ENCODE data around the gene CACNA1B. TPM values are rescaled to one million over a fixed set of nuclear protein-coding genes. Genes with fewer than 3 reads are reported as not detected.

CACNA1B gene
- total RNA-seq, 2 donors from 2014 or later: 0.19 to 0.42 TPM

- Histone ChIP-seq H3K4me3 (no peak overlapping the region), H3K4me1 (no peaks in the 10 kb centered on the region), H3K27ac (no peak overlapping the region), H3K9me3 (no peaks in the 10 kb centered on the region), H3K9ac (ENCODE audit: low read depth in 2 of 2, low read length in 2 of 2) (no peak overlapping the region), H3K36me3 (no peaks in the 10 kb centered on the region), H3K27me3 (no peaks in the 10 kb centered on the region)
- no peak for DNase-seq
- intact Hi-C loops (cut with DNase I): no loop called here
- TF ChIP-seq, protein P1, sequence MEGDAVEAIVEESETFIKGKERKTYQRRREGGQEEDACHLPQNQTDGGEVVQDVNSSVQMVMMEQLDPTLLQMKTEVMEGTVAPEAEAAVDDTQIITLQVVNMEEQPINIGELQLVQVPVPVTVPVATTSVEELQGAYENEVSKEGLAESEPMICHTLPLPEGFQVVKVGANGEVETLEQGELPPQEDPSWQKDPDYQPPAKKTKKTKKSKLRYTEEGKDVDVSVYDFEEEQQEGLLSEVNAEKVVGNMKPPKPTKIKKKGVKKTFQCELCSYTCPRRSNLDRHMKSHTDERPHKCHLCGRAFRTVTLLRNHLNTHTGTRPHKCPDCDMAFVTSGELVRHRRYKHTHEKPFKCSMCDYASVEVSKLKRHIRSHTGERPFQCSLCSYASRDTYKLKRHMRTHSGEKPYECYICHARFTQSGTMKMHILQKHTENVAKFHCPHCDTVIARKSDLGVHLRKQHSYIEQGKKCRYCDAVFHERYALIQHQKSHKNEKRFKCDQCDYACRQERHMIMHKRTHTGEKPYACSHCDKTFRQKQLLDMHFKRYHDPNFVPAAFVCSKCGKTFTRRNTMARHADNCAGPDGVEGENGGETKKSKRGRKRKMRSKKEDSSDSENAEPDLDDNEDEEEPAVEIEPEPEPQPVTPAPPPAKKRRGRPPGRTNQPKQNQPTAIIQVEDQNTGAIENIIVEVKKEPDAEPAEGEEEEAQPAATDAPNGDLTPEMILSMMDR (IDR thresholded peaks at IDR 0.05): no peak
These were observed 92.5 kb downstream of the CACNA1B start for GRCh38 chr9:137970098-137970497.

GRCh38 chr9:137970686-137971476, 93.3 kb downstream of the CACNA1B start:
- Histone ChIP-seq H3K4me3 (no peak overlapping the region), H3K27me3 (no peaks in the 10 kb centered on the region), H3K9me3 (no peaks in the 10 kb centered on the region), H3K36me3 (no peaks in the 10 kb centered on the region), H3K9ac (ENCODE audit: low read depth in 2 of 2, low read length in 2 of 2) (no peak overlapping the region), H3K4me1 (no peaks in the 10 kb centered on the region), H3K27ac (no peak overlapping the region)
- TF ChIP-seq, protein P1 (IDR thresholded peaks at IDR 0.05): no peak
- intact Hi-C loops (cut with DNase I): no loop called here
- no peak for DNase-seq

- no peak for DNase-seq
- intact Hi-C loops (cut with DNase I): no loop called here
- TF ChIP-seq, protein P1 (IDR thresholded peaks at IDR 0.05): no peak
- H3K27me3 ChIP-seq: no peaks in the 10 kb centered on the region
- H3K4me1 ChIP-seq: no peaks in the 10 kb centered on the region
- H3K9ac ChIP-seq (ENCODE audit: low read depth in 2 of 2, low read length in 2 of 2): no peak overlapping the region
- H3K27ac ChIP-seq: no peak overlapping the region
- no peaks in the 10 kb centered on the region for H3K36me3 ChIP-seq
- no peaks in the 10 kb centered on the region for H3K9me3 ChIP-seq
- no peak overlapping the region for H3K4me3 ChIP-seq
These were observed 94.0 kb downstream of the CACNA1B start for GRCh38 chr9:137971477-137972138.

DNA sequence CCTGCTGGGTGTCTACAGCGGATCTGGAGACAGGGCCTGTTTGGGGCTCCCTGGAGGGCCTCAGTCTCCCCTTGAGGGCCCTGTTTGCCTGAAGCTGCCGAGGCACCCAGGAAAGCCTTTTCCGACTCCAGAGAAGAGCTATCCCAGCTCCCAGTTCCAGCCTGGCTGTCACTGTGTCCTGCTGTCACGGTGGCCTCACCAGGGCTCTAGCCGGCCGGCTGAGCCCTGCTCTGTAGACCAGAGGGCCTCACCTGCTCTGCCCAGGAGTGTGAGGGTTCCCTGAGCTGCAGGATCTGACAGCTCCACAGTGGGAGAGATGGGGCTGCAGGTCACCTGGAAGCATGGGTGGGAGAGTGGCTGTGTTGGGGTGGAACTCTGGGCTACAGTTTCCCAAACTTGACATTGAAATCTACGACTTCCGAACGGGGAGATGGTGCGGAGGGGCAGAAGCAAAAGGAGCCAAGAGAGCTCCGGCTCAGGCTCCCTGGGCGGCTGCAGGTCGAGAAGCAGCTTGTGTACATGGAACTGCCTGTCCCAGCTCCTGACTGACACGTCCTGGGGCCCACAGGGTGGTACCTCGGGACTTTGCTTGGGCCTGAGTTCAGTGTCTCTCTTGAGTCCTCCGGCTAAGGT, 94.9 kb downstream of the CACNA1B start:
- TF ChIP-seq, protein P1 (IDR thresholded peaks at IDR 0.05): no peak
- Histone ChIP-seq H3K36me3 (no peaks in the 10 kb centered on the region), H3K9me3 (no peaks in the 10 kb centered on the region), H3K4me3 (no peak overlapping the region), H3K27me3 (no peaks in the 10 kb centered on the region), H3K9ac (ENCODE audit: low read depth in 2 of 2, low read length in 2 of 2) (no peak overlapping the region), H3K4me1 (no peaks in the 10 kb centered on the region), H3K27ac (no peak overlapping the region)
- intact Hi-C loops (cut with DNase I): no loop called here
- DNase-seq: no peak

GRCh38 chr9:137972988-137973470, 95.4 kb downstream of the CACNA1B start:
- no peaks in the 10 kb centered on the region for H3K4me1 ChIP-seq
- H3K9me3 ChIP-seq: no peaks in the 10 kb centered on the region
- TF ChIP-seq, protein P1 (IDR thresholded peaks at IDR 0.05): no peak
- no peak overlapping the region for H3K9ac ChIP-seq (ENCODE audit: low read depth in 2 of 2, low read length in 2 of 2)
- no peak overlapping the region for H3K4me3 ChIP-seq
- no peaks in the 10 kb centered on the region for H3K36me3 ChIP-seq
- no peak for DNase-seq
- H3K27me3 ChIP-seq: no peaks in the 10 kb centered on the region
- H3K27ac ChIP-seq: no peak overlapping the region
- intact Hi-C loops (cut with DNase I): no loop called here

All from colonic mucosa (tissue), 4 donors.